Islet precursor cell (in vitro differentiated cells): ENCODE measurements around the gene DSC2.
A peak's percentile ranks its signal among the peaks of the same experiment; 100 is the strongest.
"Not testable (repeated sequence)": the region's sequence is repeated elsewhere in the genome, so short reads cannot be mapped to it uniquely, and the experiment has no call there.

Experiments
- DNase-seq: peaks from one replicate; pipeline ENCODE4 v3.0.0-alpha.2; 2018

Gene DSC2

GRCh38 chr18:31102025-31102684 is at the start of gene DSC2:
DSC2 (minus strand) TSS chr18:31102421; CDS start chr18:31101971, 450 bp downstream.
- peak; percentile 97 for DNase-seq

- no peak for DNase-seq
Observed at GRCh38 chr18:31149351-31149750, 47.1 kb upstream of the DSC2 start.

GRCh38 chr18:31148600-31148999 is 46.4 kb upstream of the DSC2 start:
- no peak for DNase-seq

- DNase-seq = no peak
Observed at GRCh38 chr18:31146809-31147208, 44.6 kb upstream of the DSC2 start.

- DNase-seq = no peak
Observed at GRCh38 chr18:31143025-31143424, 40.8 kb upstream of the DSC2 start.

- no peak for DNase-seq
Observed at GRCh38 chr18:31138709-31139108, 36.5 kb upstream of the DSC2 start.

- DNase-seq = no peak
Observed at GRCh38 chr18:31134988-31135529, 32.8 kb upstream of the DSC2 start.

- no peak for DNase-seq
Observed at GRCh38 chr18:31129398-31130115, 27.3 kb upstream of the DSC2 start.

GRCh38 chr18:31125878-31126277 is 23.7 kb upstream of the DSC2 start:
- DNase-seq = no peak

GRCh38 chr18:31123125-31123524 is 20.9 kb upstream of the DSC2 start:
- DNase-seq = not testable (repeated sequence)

GRCh38 chr18:31120594-31120993 is 18.4 kb upstream of the DSC2 start:
- no peak for DNase-seq

- no peak for DNase-seq
Observed at GRCh38 chr18:31116853-31117595, 14.8 kb upstream of the DSC2 start.

- DNase-seq = no peak
Observed at GRCh38 chr18:31112804-31113203, 10.6 kb upstream of the DSC2 start.

- no peak for DNase-seq
Observed at GRCh38 chr18:31105733-31106132, 3.5 kb upstream of the DSC2 start.

- DNase-seq = no peak
Observed at GRCh38 chr18:31104444-31104843, 2.2 kb upstream of the DSC2 start.

- DNase-seq = no peak
Observed at GRCh38 chr18:31103423-31103822, 1.2 kb upstream of the DSC2 start.

- no peak for DNase-seq
Observed at GRCh38 chr18:31102941-31103340, 720 bp upstream of the DSC2 start.

- DNase-seq = peak; percentile 84
Observed at GRCh38 chr18:31101183-31102024, 817 bp downstream of the DSC2 start.

GRCh38 chr18:31100436-31101182 is 1.6 kb downstream of the DSC2 start:
- peak; percentile 88 for DNase-seq

- no peak for DNase-seq
Observed at GRCh38 chr18:31099450-31100230, 2.6 kb downstream of the DSC2 start.

- no peak for DNase-seq
Observed at GRCh38 chr18:31098878-31099277, 3.3 kb downstream of the DSC2 start.
